Neuronal stem cell (in vitro differentiated cells): ENCODE measurements around the gene TMEM131L.

Experiments used
- DNase-seq: peaks from one replicate; pipeline ENCODE4 v3.0.0-alpha.2; 2013; ENCODE audit warnings: low spot score
- H2AFZ ChIP-seq: one replicate; pipeline ENCODE4 v1.6.1; 2013; ENCODE audit warnings: mild to moderate bottlenecking, low read length, inconsistent platforms
- H2AK5ac ChIP-seq: 2 replicates; pipeline ENCODE4 v1.6.1; 2013; ENCODE audit warnings: low read depth, mild to moderate bottlenecking, inconsistent platforms, low read length, moderate library complexity, mixed read lengths
- H2BK120ac ChIP-seq: 2 replicates; pipeline ENCODE4 v1.6.1; 2013; ENCODE audit warnings: low read depth, mild to moderate bottlenecking, inconsistent platforms, low read length, moderate library complexity, mixed read lengths
- H2BK12ac ChIP-seq: one replicate; pipeline ENCODE4 v1.6.1; 2013; ENCODE audit warnings: low read length, inconsistent platforms
- H2BK15ac ChIP-seq: 2 replicates; pipeline ENCODE4 v1.6.1; 2013; ENCODE audit warnings: mild to moderate bottlenecking, low read length, inconsistent platforms, mixed read lengths
- H2BK5ac ChIP-seq: one replicate; pipeline ENCODE4 v1.6.1; 2013; ENCODE audit warnings: inconsistent platforms, mild to moderate bottlenecking, low read length, moderate library complexity
- H3K14ac ChIP-seq: one replicate; pipeline ENCODE4 v1.6.1; 2013; ENCODE audit warnings: low read length, inconsistent platforms
- H3K18ac ChIP-seq: 2 replicates; pipeline ENCODE4 v1.6.1; 2013; ENCODE audit warnings: low read length, inconsistent platforms
- H3K23ac ChIP-seq: 2 replicates; pipeline ENCODE4 v1.6.1; 2013; ENCODE audit warnings: low read depth, mild to moderate bottlenecking, mixed read lengths, low read length, inconsistent platforms; ENCODE audit not compliant: poor library complexity
- H3K27ac ChIP-seq: replicated peaks from 3 replicates; pipeline ENCODE4 v1.5.1; 2013; ENCODE audit warnings: low read length, inconsistent platforms
- H3K27me3 ChIP-seq, 3 experiments: 2 replicates each; pipeline ENCODE4 v1.6.1; 2013; ENCODE audit warnings: low read length in 3 of 3, mild to moderate bottlenecking in 2 of 3, inconsistent platforms in 1 of 3, low read depth in 1 of 3, mixed read lengths in 1 of 3, moderate library complexity in 1 of 3; ENCODE audit not compliant: control insufficient read depth in 3 of 3, insufficient read depth in 3 of 3
- H3K36me3 ChIP-seq, 2 donors: replicated peaks in 1 of 2; 2 replicates each; pipeline ENCODE4 v1.6.1; 2013; ENCODE audit warnings: low read length in 2 of 2; ENCODE audit not compliant: control insufficient read depth in 2 of 2, insufficient read depth in 2 of 2
- H3K4ac ChIP-seq: 2 replicates; pipeline ENCODE4 v1.6.1; 2013; ENCODE audit warnings: inconsistent platforms, mild to moderate bottlenecking, low read length, moderate library complexity
- H3K4me1 ChIP-seq, 2 donors: 1 replicate in 1 of 2; 2 replicates in 1 of 2; pipeline ENCODE4 v1.6.1; 2013; ENCODE audit warnings: low read length in 2 of 2, low read depth in 1 of 2; ENCODE audit not compliant: control insufficient read depth in 2 of 2, insufficient read depth in 1 of 2
- H3K4me2 ChIP-seq: one replicate; pipeline ENCODE4 v1.6.1; 2013; ENCODE audit warnings: mild to moderate bottlenecking, low read length, inconsistent platforms; ENCODE audit not compliant: insufficient read depth, poor library complexity, severe bottlenecking
- H3K4me3 ChIP-seq, 2 donors: 2 replicates each; pipeline ENCODE4 v1.5.1; 2013; ENCODE audit warnings: low read length in 2 of 2, mild to moderate bottlenecking in 2 of 2, inconsistent platforms in 1 of 2, moderate library complexity in 1 of 2
- H3K79me1 ChIP-seq: one replicate; pipeline ENCODE4 v1.6.1; 2013; ENCODE audit warnings: low read depth, mild to moderate bottlenecking, inconsistent platforms, low read length, moderate library complexity
- H3K9ac ChIP-seq: one replicate; pipeline ENCODE4 v1.6.1; 2013; ENCODE audit warnings: mild to moderate bottlenecking, low read depth, low read length, inconsistent platforms; ENCODE audit not compliant: poor library complexity
- H3K9me3 ChIP-seq, 2 donors: replicated peaks in 1 of 2; 2 replicates each; pipeline versions ENCODE3 to v1.6.1; 2013; ENCODE audit warnings: low read length in 2 of 2, mild to moderate bottlenecking in 2 of 2, inconsistent platforms in 1 of 2, low read depth in 1 of 2, mixed read lengths in 1 of 2, moderate library complexity in 1 of 2; ENCODE audit not compliant: control insufficient read depth in 2 of 2, insufficient read depth in 1 of 2
- H4K8ac ChIP-seq: one replicate; pipeline ENCODE4 v1.6.1; 2013; ENCODE audit warnings: low read depth, mild to moderate bottlenecking, inconsistent platforms, low read length, moderate library complexity
- H4K91ac ChIP-seq: one replicate; pipeline ENCODE4 v1.6.1; 2013; ENCODE audit warnings: low read length, low read depth, mild to moderate bottlenecking, inconsistent platforms; ENCODE audit not compliant: poor library complexity
- WGBS, 2 donors: extraction: QIAGEN DNeasy Blood & Tissue Kit; methylation state at CpG; one replicate each; pipeline ENCODE4 v1.1.7; 2013; ENCODE audit warnings: missing lambda C conversion rate in 2 of 2, mixed read lengths in 1 of 2; ENCODE audit not compliant: insufficient read length in 2 of 2, insufficient replicate concordance in 1 of 2; ENCODE audit errors: extremely low coverage in 2 of 2; 5-methylcytosine and 5-hydroxymethylcytosine counted together

Gene TMEM131L

GRCh38 chr4:153426207-153426885, 39.8 kb upstream of the TMEM131L start:
- no peak overlapping the region for H2BK120ac ChIP-seq
- peaks cover 0 to 7% of the 10 kb centered on the region in 2 donors for H3K4me1 ChIP-seq
- H3K9me3 ChIP-seq = no peaks in the 10 kb centered on the region
- no peak overlapping the region for H2BK12ac ChIP-seq
- no peaks in the 10 kb centered on the region for H3K79me1 ChIP-seq
- H4K91ac ChIP-seq = no peak overlapping the region
- no peak for DNase-seq
- no peak overlapping the region for H2BK5ac ChIP-seq
- no peaks in the 10 kb centered on the region for H3K27me3 ChIP-seq
- H3K9ac ChIP-seq = no peak overlapping the region
- no peaks in the 10 kb centered on the region for H3K36me3 ChIP-seq
- H2BK15ac ChIP-seq = no peak overlapping the region
- no peak overlapping the region for H3K23ac ChIP-seq
- WGBS, 2 donors = no CpG with 5 or more reads among the region's 4 CpGs
- no peak overlapping the region for H3K4ac ChIP-seq
- no peak overlapping the region for H2AFZ ChIP-seq
- H3K27ac ChIP-seq = no peak overlapping the region
- no peak overlapping the region for H3K14ac ChIP-seq
- H4K8ac ChIP-seq = no peak overlapping the region
- H3K18ac ChIP-seq = no peak overlapping the region
- no peak overlapping the region for H2AK5ac ChIP-seq
- no peak overlapping the region for H3K4me2 ChIP-seq
- no peak overlapping the region for H3K4me3 ChIP-seq

- Histone ChIP-seq H2AFZ (no peak overlapping the region), H4K91ac (no peak overlapping the region), H3K9me3 (no peaks in the 10 kb centered on the region), H2BK12ac (no peak overlapping the region), H3K27me3 (no peaks in the 10 kb centered on the region), H3K4me2 (no peak overlapping the region), H3K4me1 (peaks cover 0 to 7% of the 10 kb centered on the region in 2 donors), H3K27ac (no peak overlapping the region), H2BK15ac (no peak overlapping the region), H3K4me3 (no peak overlapping the region), H3K14ac (no peak overlapping the region), H3K9ac (no peak overlapping the region), H3K36me3 (no peaks in the 10 kb centered on the region), H3K4ac (no peak overlapping the region), H4K8ac (no peak overlapping the region), H2BK5ac (no peak overlapping the region), H3K18ac (no peak overlapping the region), H3K79me1 (no peaks in the 10 kb centered on the region), H2AK5ac (no peak overlapping the region), H2BK120ac (no peak overlapping the region), H3K23ac (no peak overlapping the region)
- no CpG with 5 or more reads among the region's 4 CpGs for WGBS, 2 donors
- DNase-seq = no peak
These were observed 38.6 kb upstream of the TMEM131L start for GRCh38 chr4:153427363-153428071.

- H3K4me1 ChIP-seq = peaks cover 0 to 7% of the 10 kb centered on the region in 2 donors
- H3K27me3 ChIP-seq = no peaks in the 10 kb centered on the region
- H4K91ac ChIP-seq = no peak overlapping the region
- H3K4me3 ChIP-seq = no peak overlapping the region
- H3K9me3 ChIP-seq = no peaks in the 10 kb centered on the region
- no CpG with 5 or more reads among the region's 3 CpGs for WGBS, 2 donors
- H2BK15ac ChIP-seq = no peak overlapping the region
- no peak overlapping the region for H3K27ac ChIP-seq
- no peak overlapping the region for H3K18ac ChIP-seq
- H3K36me3 ChIP-seq = no peaks in the 10 kb centered on the region
- no peak overlapping the region for H2AK5ac ChIP-seq
- H3K79me1 ChIP-seq = no peaks in the 10 kb centered on the region
- no peak overlapping the region for H3K23ac ChIP-seq
- H2BK120ac ChIP-seq = no peak overlapping the region
- no peak overlapping the region for H4K8ac ChIP-seq
- H3K14ac ChIP-seq = no peak overlapping the region
- no peak overlapping the region for H2BK12ac ChIP-seq
- H2AFZ ChIP-seq = peak overlapping the region; percentile 67
- no peak overlapping the region for H3K9ac ChIP-seq
- H2BK5ac ChIP-seq = no peak overlapping the region
- H3K4me2 ChIP-seq = no peak overlapping the region
- DNase-seq = no peak
- H3K4ac ChIP-seq = no peak overlapping the region
These were observed 37.2 kb upstream of the TMEM131L start for GRCh38 chr4:153428941-153429475.

- Histone ChIP-seq H3K27ac (no peak overlapping the region), H2AFZ (no peak overlapping the region), H3K4me2 (no peak overlapping the region), H3K14ac (no peak overlapping the region), H3K9me3 (no peaks in the 10 kb centered on the region), H2BK15ac (no peak overlapping the region), H2BK12ac (no peak overlapping the region), H2BK120ac (no peak overlapping the region), H4K91ac (no peak overlapping the region), H3K9ac (no peak overlapping the region), H3K27me3 (no peaks in the 10 kb centered on the region), H3K36me3 (no peaks in the 10 kb centered on the region), H2BK5ac (no peak overlapping the region), H3K4me3 (no peak overlapping the region), H4K8ac (no peak overlapping the region), H3K79me1 (no peaks in the 10 kb centered on the region), H3K23ac (no peak overlapping the region), H3K4ac (no peak overlapping the region), H3K4me1 (peaks cover 0 to 7% of the 10 kb centered on the region in 2 donors), H3K18ac (no peak overlapping the region), H2AK5ac (no peak overlapping the region)
- DNase-seq = no peak
- no CpG with 5 or more reads among the region's 12 CpGs for WGBS, 2 donors
These were observed 33.0 kb upstream of the TMEM131L start for GRCh38 chr4:153432965-153433753.
